AG09309 (cell line): ENCODE data around the gene CDH4.

ENCODE experiments used
- DNase-seq: peaks from one replicate; pipeline ENCODE4 v3.0.0-alpha.2; 2010; ENCODE audit warnings: low read depth
- H3K4me3 ChIP-seq: 2 replicates; pipeline ENCODE4 v1.5.1; 2011; ENCODE audit warnings: mild to moderate bottlenecking, low read depth, low read length, moderate library complexity; ENCODE audit not compliant: control insufficient read depth
- TF ChIP-seq, protein P1 (sequence below): IDR thresholded peaks from 2 replicates; pipeline ENCODE4 v1.5.1; 2011; ENCODE audit warnings: mild to moderate bottlenecking, low read depth, low read length, inconsistent platforms; ENCODE audit not compliant: insufficient read depth, control insufficient read depth; ENCODE audit errors: missing control alignments

Gene CDH4

GRCh38 chr20:61483336-61484067 lies 231.4 kb downstream of the CDH4 start:
- no peak for DNase-seq
- no peak overlapping the region for H3K4me3 ChIP-seq
- TF ChIP-seq, protein P1, sequence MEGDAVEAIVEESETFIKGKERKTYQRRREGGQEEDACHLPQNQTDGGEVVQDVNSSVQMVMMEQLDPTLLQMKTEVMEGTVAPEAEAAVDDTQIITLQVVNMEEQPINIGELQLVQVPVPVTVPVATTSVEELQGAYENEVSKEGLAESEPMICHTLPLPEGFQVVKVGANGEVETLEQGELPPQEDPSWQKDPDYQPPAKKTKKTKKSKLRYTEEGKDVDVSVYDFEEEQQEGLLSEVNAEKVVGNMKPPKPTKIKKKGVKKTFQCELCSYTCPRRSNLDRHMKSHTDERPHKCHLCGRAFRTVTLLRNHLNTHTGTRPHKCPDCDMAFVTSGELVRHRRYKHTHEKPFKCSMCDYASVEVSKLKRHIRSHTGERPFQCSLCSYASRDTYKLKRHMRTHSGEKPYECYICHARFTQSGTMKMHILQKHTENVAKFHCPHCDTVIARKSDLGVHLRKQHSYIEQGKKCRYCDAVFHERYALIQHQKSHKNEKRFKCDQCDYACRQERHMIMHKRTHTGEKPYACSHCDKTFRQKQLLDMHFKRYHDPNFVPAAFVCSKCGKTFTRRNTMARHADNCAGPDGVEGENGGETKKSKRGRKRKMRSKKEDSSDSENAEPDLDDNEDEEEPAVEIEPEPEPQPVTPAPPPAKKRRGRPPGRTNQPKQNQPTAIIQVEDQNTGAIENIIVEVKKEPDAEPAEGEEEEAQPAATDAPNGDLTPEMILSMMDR, result no peak

DNA sequence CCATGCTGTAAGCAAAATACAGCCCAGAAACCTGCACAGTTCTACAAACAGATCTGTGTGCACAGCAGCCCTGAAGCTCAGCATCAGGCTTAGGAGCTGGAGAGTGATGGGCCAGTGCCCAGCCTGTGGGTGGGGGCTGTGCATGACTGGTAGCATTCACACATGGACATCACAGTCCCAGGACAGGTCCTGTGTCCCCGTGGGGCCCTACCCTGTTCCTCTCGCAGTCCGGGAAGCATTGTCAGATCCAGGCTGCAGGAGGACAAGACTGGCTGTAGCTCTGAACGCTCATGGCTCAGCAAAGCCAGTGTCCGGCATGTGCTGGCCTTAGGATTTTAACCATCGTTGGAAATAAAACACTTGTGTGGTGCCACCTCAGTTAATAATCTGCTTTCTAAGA lies 234.1 kb downstream of the CDH4 start:
- TF ChIP-seq, protein P1, result no peak
- DNase-seq, result no peak
- H3K4me3 ChIP-seq, result no peak overlapping the region

DNA sequence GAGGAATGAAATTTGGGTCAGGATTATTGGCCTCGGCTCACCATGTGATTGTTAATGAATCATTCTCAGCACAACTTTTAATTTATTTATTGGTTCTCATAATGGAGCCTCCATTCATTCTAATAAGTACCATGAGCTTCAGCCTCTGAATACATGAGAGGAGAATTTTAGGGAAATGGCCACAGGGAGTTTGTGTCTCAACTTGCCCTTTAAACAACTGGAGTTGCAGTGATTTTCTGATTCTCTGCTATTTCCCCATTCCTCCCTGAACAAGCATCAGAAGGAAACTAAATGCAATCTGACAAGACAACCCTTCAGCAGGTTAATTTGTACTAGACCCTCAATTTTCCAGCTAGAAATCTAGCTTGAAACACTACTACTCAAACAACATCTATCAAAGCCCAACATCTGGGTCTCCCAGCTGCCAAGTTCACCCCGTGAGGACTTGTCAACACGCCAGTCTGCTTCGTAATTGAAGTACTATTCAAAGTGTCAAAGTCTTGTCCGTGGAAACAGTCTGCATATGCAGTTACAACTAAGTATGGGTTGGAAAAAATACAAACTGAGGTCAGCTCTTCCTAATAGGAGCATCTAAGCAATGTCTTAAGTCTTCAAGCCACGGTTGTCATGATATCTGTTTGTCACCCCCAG lies 235.4 kb downstream of the CDH4 start:
- TF ChIP-seq, protein P1, result no peak
- no peak for DNase-seq
- H3K4me3 ChIP-seq, result no peak overlapping the region

DNA sequence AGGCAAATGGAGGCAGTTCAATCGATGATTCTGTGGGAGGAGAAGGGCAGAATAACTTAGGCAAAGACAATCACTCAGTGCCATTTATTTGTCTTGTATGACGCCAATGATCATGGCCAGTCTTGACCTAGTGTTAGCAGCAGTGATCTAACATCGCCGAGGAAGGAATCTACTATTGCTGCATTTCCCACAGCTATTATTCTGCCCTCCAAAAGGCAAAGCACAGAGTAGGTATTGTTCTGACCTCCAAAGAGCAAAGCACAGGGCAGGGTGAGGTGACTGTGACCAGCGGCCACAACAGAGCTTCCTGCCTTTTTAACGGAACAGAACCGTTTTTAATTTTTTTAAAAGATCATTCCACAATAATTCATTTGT lies 235.9 kb downstream of the CDH4 start:
- DNase-seq, result no peak
- TF ChIP-seq, protein P1, result no peak

DNA sequence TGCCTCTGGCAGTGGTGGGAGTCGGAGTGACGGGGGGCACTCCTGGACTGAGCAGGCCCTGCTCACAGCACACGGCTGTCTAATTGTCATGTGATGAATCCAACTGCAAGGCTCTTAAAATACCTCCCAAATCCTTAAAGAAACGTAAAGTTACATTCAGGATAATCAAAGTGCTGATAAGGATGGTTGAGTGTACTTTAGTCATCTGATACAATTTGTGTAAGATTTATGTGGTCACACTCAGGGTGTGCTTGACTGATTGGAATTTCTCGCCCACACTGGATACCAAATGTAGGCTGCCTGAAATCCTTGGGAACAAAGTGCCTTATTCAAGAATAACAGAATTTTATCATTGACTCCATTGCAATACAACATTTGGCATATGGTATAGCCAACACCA lies 238.7 kb downstream of the CDH4 start:
- no peak overlapping the region for H3K4me3 ChIP-seq
- TF ChIP-seq, protein P1, result no peak
- no peak for DNase-seq

More for the DNA sequence above, 235.9 kb downstream of the CDH4 start:
- H3K4me3 ChIP-seq, result no peak overlapping the region

DNA sequence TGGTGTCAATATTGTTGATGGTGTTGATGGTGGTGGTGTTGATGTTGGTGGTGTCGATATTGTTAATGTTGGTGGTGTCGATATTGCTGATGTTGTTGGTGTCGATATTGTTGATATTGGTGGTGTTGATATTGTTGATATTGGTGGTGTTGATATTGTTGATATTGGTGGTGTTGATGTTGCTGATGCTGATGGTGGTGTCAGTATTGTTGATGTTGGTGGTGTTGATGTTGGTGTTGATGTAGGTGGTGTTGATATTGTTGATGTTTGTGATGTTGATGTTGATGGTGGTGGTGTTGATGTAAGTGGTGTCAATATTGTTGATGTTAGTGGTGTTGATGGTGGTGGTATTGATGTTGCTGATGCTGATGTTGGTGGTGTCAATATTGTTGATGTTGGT lies 240.0 kb downstream of the CDH4 start:
- TF ChIP-seq, protein P1, result no peak
- DNase-seq, result no peak
- no peak overlapping the region for H3K4me3 ChIP-seq
